Calu3 (cell line): ENCODE results near the gene CTSW. TPM values are rescaled to one million over a fixed set of nuclear protein-coding genes. Genes with fewer than 3 reads are reported as not detected.

Experiments used
- BruUV-seq: library from RNA; stranded (reverse); fragments of 400-500 nt; replicated peaks from 2 replicates; lab custom pipeline; 2021; lab: Mats Ljungman, UMichigan
- CTCF ChIA-PET: fragments of 300-600 bp; sonication (Branson Sonifier 250); formaldehyde crosslinking; loops from one replicate; lab custom pipeline; 2022; ENCODE audit warnings: antibody characterized with exemption; lab: Charles Lee
- DNase-seq: peaks from one replicate; pipeline ENCODE4 v3.0.0; 2022
- H3K27ac Mint-ChIP-seq: one replicate; pipeline ENCODE4 v1.8.0; 2022; ENCODE audit warnings: mixed read lengths; ENCODE audit not compliant: unreplicated experiment
- H3K27me3 Mint-ChIP-seq: one replicate; pipeline ENCODE4 v1.8.0; 2022; ENCODE audit warnings: mixed read lengths; ENCODE audit not compliant: unreplicated experiment
- H3K36me3 Mint-ChIP-seq: one replicate; pipeline ENCODE4 v1.8.0; 2022; ENCODE audit warnings: mild to moderate bottlenecking, moderate library complexity, mixed read lengths; ENCODE audit not compliant: insufficient read depth, unreplicated experiment
- H3K4me1 Mint-ChIP-seq: one replicate; pipeline ENCODE4 v1.8.0; 2022; ENCODE audit warnings: mild to moderate bottlenecking, low read depth, mixed read lengths; ENCODE audit not compliant: unreplicated experiment
- H3K4me3 Mint-ChIP-seq: one replicate; pipeline ENCODE4 v1.8.0; 2022; ENCODE audit warnings: mild to moderate bottlenecking, low read depth, moderate library complexity, mixed read lengths; ENCODE audit not compliant: unreplicated experiment
- H3K9me3 Mint-ChIP-seq: one replicate; pipeline ENCODE4 v1.8.0; 2022; ENCODE audit warnings: low read depth, mixed read lengths; ENCODE audit not compliant: unreplicated experiment
- CTCF ChIP-seq: fragments of 200-600 bp; IDR thresholded peaks from one replicate; pipeline ENCODE4 v1.8.0; 2022; ENCODE audit warnings: antibody characterized with exemption; ENCODE audit not compliant: unreplicated experiment
- intact Hi-C: fragments of 100-400 bp; cut with micrococcal nuclease; formaldehyde crosslinking; loops from one replicate; pipeline ENCODE4 v1.10.0; 2022; ENCODE audit not compliant: unreplicated experiment
- total RNA-seq: library from RNA; stranded (reverse); gene quantifications from 2 replicates; pipeline ENCODE4 v1.2.3, GENCODE V29; 2022

Gene CTSW
- total RNA-seq, 1 experiment from 2014 or later = not detected

- peak; percentile 98 for DNase-seq
- peak within 1 kb of the TSS; percentile 84 for H3K4me3 Mint-ChIP-seq
- BruUV-seq = no TSS peak
- H3K27me3 Mint-ChIP-seq = no peaks in the 10 kb centered on the region
- H3K36me3 Mint-ChIP-seq = peaks cover 100% of the 10 kb centered on the region
- CTCF ChIA-PET = interaction anchor here (0.7 to 2.9 kb wide), 4 partner anchors 30 to 1172 kb away, joined by 3 to 37 read pairs (median 6); partner anchors contain the start of gene FIBP
- H3K27ac Mint-ChIP-seq = peak within 1 kb of the TSS; percentile 95
- H3K9me3 Mint-ChIP-seq = no peaks in the 10 kb centered on the region
- TF ChIP-seq CTCF = no peak
- H3K4me1 Mint-ChIP-seq = peaks cover 47% of the 10 kb centered on the region
- intact Hi-C loops = no loop called here
These were observed 21.6 kb upstream of the CTSW start, which contains the start of gene CFL1 for GRCh38 chr11:65857853-65858680. Gene CFL1, minus strand, starts transcription at chr11:65858180. Its CDS starts 81 bp downstream, at chr11:65858099.

GRCh38 chr11:65858681-65859087, 21.0 kb upstream of the CTSW start:
- no peak for TF ChIP-seq CTCF
- H3K36me3 Mint-ChIP-seq = peaks cover 99% of the 10 kb centered on the region
- DNase-seq = no peak
- no peaks in the 10 kb centered on the region for H3K27me3 Mint-ChIP-seq
- TSS peak; percentile 36 for BruUV-seq
- H3K4me3 Mint-ChIP-seq = peak overlapping the region; percentile 84
- CTCF ChIA-PET = interaction anchor here (0.7 to 2.9 kb wide), 4 partner anchors 29 to 1171 kb away, joined by 3 to 37 read pairs (median 6); partner anchors contain the start of gene FIBP
- H3K4me1 Mint-ChIP-seq = peaks cover 43% of the 10 kb centered on the region
- intact Hi-C loops = no loop called here
- peak overlapping the region; percentile 95 for H3K27ac Mint-ChIP-seq
- no peaks in the 10 kb centered on the region for H3K9me3 Mint-ChIP-seq

- no peak for TF ChIP-seq CTCF
- intact Hi-C loops = no loop called here
- CTCF ChIA-PET = interaction anchor here (0.6 to 2.9 kb wide), 17 partner anchors 10 to 244 kb away, joined by 3 to 37 read pairs (median 4); partner anchors contain the start of genes BANF1, CCDC85B, EFEMP2 and FIBP
- Mint-ChIP-seq H3K27me3 (no peaks in the 10 kb centered on the region), H3K27ac (peak overlapping the region; percentile 95), H3K9me3 (no peaks in the 10 kb centered on the region), H3K4me1 (peaks cover 37% of the 10 kb centered on the region), H3K4me3 (peak overlapping the region; percentile 84), H3K36me3 (peaks cover 98% of the 10 kb centered on the region)
- peak; percentile 97 for DNase-seq
- BruUV-seq = no TSS peak
These were observed 20.4 kb upstream of the CTSW start for GRCh38 chr11:65859095-65859811.

DNA sequence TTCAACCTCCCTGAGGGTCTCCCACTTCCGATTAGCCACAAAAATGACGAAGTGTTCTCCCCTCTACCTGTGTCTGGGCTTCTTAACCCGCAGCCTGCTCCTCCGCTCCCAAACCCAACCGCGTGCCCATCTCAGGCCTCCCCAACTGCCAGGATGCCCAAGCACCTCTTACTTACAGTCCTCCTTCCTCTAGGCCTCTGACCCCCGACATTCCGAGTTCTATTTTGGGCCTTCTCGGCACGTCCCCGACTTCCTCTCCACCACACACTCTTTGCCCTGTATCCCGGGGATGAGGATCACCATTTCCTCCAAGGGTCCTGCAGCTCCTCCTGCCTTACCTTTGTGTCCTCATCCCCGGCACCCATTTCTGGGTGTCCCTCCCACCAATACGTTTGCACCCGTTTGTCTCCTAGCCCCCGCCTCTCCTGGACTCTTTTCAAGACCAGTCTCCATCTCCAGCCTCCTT, 19.8 kb upstream of the CTSW start:
- CTCF ChIA-PET = interaction anchor here (0.6 to 2.9 kb wide), 20 partner anchors 10 to 440 kb away, joined by 3 to 37 read pairs (median 4); partner anchors contain the start of genes BANF1, CCDC85B, EFEMP2 and FIBP

More for the DNA sequence above, 19.8 kb upstream of the CTSW start:
- Mint-ChIP-seq H3K4me3 (peak overlapping the region; percentile 84), H3K36me3 (peaks cover 93% of the 10 kb centered on the region), H3K27ac (peak overlapping the region; percentile 95), H3K4me1 (peaks cover 31% of the 10 kb centered on the region), H3K9me3 (no peaks in the 10 kb centered on the region), H3K27me3 (no peaks in the 10 kb centered on the region)
- intact Hi-C loops = no loop called here
- BruUV-seq = no TSS peak
- DNase-seq = peak; percentile 32
- no peak for TF ChIP-seq CTCF
